B cell (primary cell): Measurements from ENCODE around the gene RFXAP. TPM values are rescaled to one million over a fixed set of nuclear protein-coding genes. Genes with fewer than 3 reads are reported as not detected.

ENCODE experiments used
- ATAC-seq: fragments of 200-7000 bp; cut with Tn5 transposase; one replicate; pipeline ENCODE4 v1.10.0; 2021; ENCODE audit warnings: low read depth, mild to moderate bottlenecking, moderate number of reproducible peaks, moderate library complexity
- CTCF ChIA-PET: fragments of 350-600 bp; sonication (Branson Sonifier 250); formaldehyde crosslinking; loops from one replicate; lab custom pipeline; 2021; ENCODE audit warnings: antibody characterized with exemption, inconsistent platforms; lab: Charles Lee
- POLR2A ChIA-PET: fragments of 350-600 bp; sonication (Branson Sonifier 250); formaldehyde crosslinking; loops from one replicate; lab custom pipeline; 2021; ENCODE audit warnings: antibody characterized with exemption; lab: Charles Lee
- DNase-seq: peaks from one replicate; pipeline ENCODE4 v3.0.0; 2013
- H2AFZ ChIP-seq: 2 replicates; pipeline ENCODE4 v1.6.1; 2012; ENCODE audit warnings: mild to moderate bottlenecking, low read depth, low read length; ENCODE audit not compliant: insufficient read depth, poor library complexity, severe bottlenecking
- H3K27ac ChIP-seq, 2 donors: 1 replicate in 1 of 2; 2 replicates in 1 of 2; pipeline ENCODE4 v1.5.1; 2012 to 2013; ENCODE audit warnings: low read length in 2 of 2, mild to moderate bottlenecking in 2 of 2, moderate library complexity in 1 of 2
- H3K27me3 ChIP-seq, 4 experiments: fragments of 200-600 bp in 1 of 4; sonication (generic) in 1 of 4; replicated peaks in 1 of 4; 1 replicate in 2 of 4; 2 replicates in 2 of 4; pipeline versions ENCODE4 v1.6.1 to v1.7.0; 2013 to 2016; ENCODE audit warnings: low read length in 3 of 4, mild to moderate bottlenecking in 2 of 4, mixed read lengths in 1 of 4, moderate library complexity in 1 of 4; ENCODE audit not compliant: insufficient read depth in 4 of 4, control insufficient read depth in 3 of 4; ENCODE audit errors: control extremely low read depth in 1 of 4
- H3K36me3 ChIP-seq, 2 experiments: replicated peaks in 1 of 2; 1 replicate in 1 of 2; 2 replicates in 1 of 2; pipeline versions ENCODE4 v1.6.1 to v1.7.1; 2013; ENCODE audit warnings: low read length in 1 of 2; ENCODE audit not compliant: insufficient read depth in 2 of 2, control insufficient read depth in 1 of 2; ENCODE audit errors: control extremely low read depth in 1 of 2, extremely low read depth in 1 of 2
- H3K4me1 ChIP-seq, 2 donors: fragments of 200-600 bp in 1 of 2; sonication (generic) in 1 of 2; 1 replicate in 1 of 2; 2 replicates in 1 of 2; pipeline versions ENCODE4 v1.5.1 to v1.6.1; 2013 to 2017; ENCODE audit warnings: low read length in 2 of 2; ENCODE audit not compliant: control insufficient read depth in 2 of 2, insufficient read depth in 2 of 2
- H3K4me2 ChIP-seq: replicated peaks from 2 replicates; pipeline ENCODE3; 2012; ENCODE audit warnings: mild to moderate bottlenecking, low read depth, low read length; ENCODE audit not compliant: poor library complexity, severe bottlenecking
- H3K4me3 ChIP-seq, 5 experiments: fragments of 200-600 bp in 1 of 5; sonication (generic) in 1 of 5; 1 replicate in 3 of 5; 2 replicates in 2 of 5; pipeline versions ENCODE4 v1.5.1 to v1.7.0; 2011 to 2016; ENCODE audit warnings: low read length in 4 of 5, mild to moderate bottlenecking in 4 of 5, low read depth in 2 of 5, control low read depth in 1 of 5, moderate library complexity in 1 of 5; ENCODE audit not compliant: insufficient read depth in 1 of 5; ENCODE audit errors: control extremely low read depth in 1 of 5, extremely low read depth in 1 of 5
- H3K79me2 ChIP-seq: fragments of 200-600 bp; sonication (generic); one replicate; pipeline ENCODE4 v1.6.0; 2016; ENCODE audit warnings: low read length; ENCODE audit not compliant: control insufficient read depth, insufficient read depth
- H3K9ac ChIP-seq: fragments of 200-600 bp; sonication (generic); 2 replicates; pipeline ENCODE4 v1.6.1; 2017; ENCODE audit warnings: mild to moderate bottlenecking, low read length, moderate library complexity
- H3K9me3 ChIP-seq, 3 donors: one replicate each; pipeline versions ENCODE4 v1.6.1 to v1.7.1; 2013; ENCODE audit warnings: low read length in 2 of 3; ENCODE audit not compliant: control insufficient read depth in 2 of 3, insufficient read depth in 1 of 3; ENCODE audit errors: control extremely low read depth in 1 of 3
- H4K20me1 ChIP-seq: 2 replicates; pipeline ENCODE4 v1.6.0; 2012; ENCODE audit warnings: mild to moderate bottlenecking, low read length; ENCODE audit not compliant: insufficient read depth, control insufficient read depth, poor library complexity, severe bottlenecking
- H3K27ac Mint-ChIP-seq: one replicate; pipeline ENCODE4 v1.8.0; 2021; ENCODE audit warnings: mixed read lengths
- H3K27me3 Mint-ChIP-seq: one replicate; pipeline ENCODE4 v1.8.0; 2021; ENCODE audit warnings: mixed read lengths
- H3K4me1 Mint-ChIP-seq: one replicate; pipeline ENCODE4 v1.8.0; 2021; ENCODE audit warnings: mixed read lengths
- H3K4me3 Mint-ChIP-seq: one replicate; pipeline ENCODE4 v1.8.0; 2021; ENCODE audit warnings: mixed read lengths
- H3K9me3 Mint-ChIP-seq: one replicate; pipeline ENCODE4 v1.8.0; 2022; ENCODE audit warnings: mixed read lengths; ENCODE audit not compliant: insufficient read depth
- CTCF ChIP-seq: fragments of 200-600 bp; IDR thresholded peaks from one replicate; pipeline ENCODE4 v1.8.0; 2022; ENCODE audit warnings: antibody characterized with exemption, mild to moderate bottlenecking
- EZH2 ChIP-seq: IDR thresholded peaks from 2 replicates; pipeline ENCODE4 v1.6.1; 2012; ENCODE audit warnings: borderline replicate concordance, low read depth, mild to moderate bottlenecking, moderate library complexity, low read length; ENCODE audit not compliant: insufficient read depth, poor library complexity, severe bottlenecking
- WGBS: methylation state at CpG from one replicate; pipeline ENCODE4 v1.1.5; 2013; ENCODE audit warnings: missing lambda C conversion rate; ENCODE audit not compliant: insufficient coverage; 5-methylcytosine and 5-hydroxymethylcytosine counted together
- intact Hi-C: fragments of 100-400 bp; cut with micrococcal nuclease; formaldehyde crosslinking; loops from one replicate; pipeline ENCODE4 v1.10.0; 2022
- polyA plus RNA-seq: library from polyadenylated mRNA; depleted of rRNA; stranded (reverse); fragments of >200 nt; gene quantifications from 2 replicates; pipeline ENCODE4 v1.2.3, GENCODE V29; 2012
- total RNA-seq, 2 donors: library from RNA; stranded (reverse); fragments of 120-200 nt in 1 of 2; gene quantifications; 1 replicate in 1 of 2; 2 replicates in 1 of 2; pipeline versions ENCODE4 v1.2.3 to v1.2.4, GENCODE V29; 2013 to 2022

The RFXAP gene
- total and polyA plus RNA-seq, 2 donors (not counting 1 experiment from before 2014, with no cell fraction given): 6.6 to 13.5 TPM

- no peak overlapping the region for H3K4me2 ChIP-seq
- no peaks in the 10 kb centered on the region for H3K9me3 Mint-ChIP-seq
- H2AFZ ChIP-seq: no peak overlapping the region
- H3K4me3 ChIP-seq: no peak overlapping the region
- no peaks in the 10 kb centered on the region for H3K4me1 ChIP-seq
- no peak overlapping the region for H3K4me3 Mint-ChIP-seq
- H3K9ac ChIP-seq: no peak overlapping the region
- ChIA-PET CTCF (no interaction called here), POLR2A (no interaction called here)
- no CpG with 5 or more reads among the region's 4 CpGs for whole genome bisulfite sequencing
- intact Hi-C loops: no loop called here
- no peak for TF ChIP-seq EZH2
- TF ChIP-seq CTCF: no peak
- H3K9me3 ChIP-seq: no peaks in the 10 kb centered on the region
- H3K79me2 ChIP-seq: no peaks in the 10 kb centered on the region
- no peaks in the 10 kb centered on the region for H3K4me1 Mint-ChIP-seq
- DNase-seq (no peak), ATAC-seq (no peak)
- H3K27ac ChIP-seq: no peak overlapping the region
- H3K27me3 Mint-ChIP-seq: peaks cover 20% of the 10 kb centered on the region
- no peak overlapping the region for H3K27ac Mint-ChIP-seq
- H3K27me3 ChIP-seq: peaks cover 0 to 6% (median 0%) of the 10 kb centered on the region in 4 experiments
- no peaks in the 10 kb centered on the region for H3K36me3 ChIP-seq
- no peaks in the 10 kb centered on the region for H4K20me1 ChIP-seq
Observed at GRCh38 chr13:36875431-36875830, 56.4 kb downstream of the RFXAP start.

DNA sequence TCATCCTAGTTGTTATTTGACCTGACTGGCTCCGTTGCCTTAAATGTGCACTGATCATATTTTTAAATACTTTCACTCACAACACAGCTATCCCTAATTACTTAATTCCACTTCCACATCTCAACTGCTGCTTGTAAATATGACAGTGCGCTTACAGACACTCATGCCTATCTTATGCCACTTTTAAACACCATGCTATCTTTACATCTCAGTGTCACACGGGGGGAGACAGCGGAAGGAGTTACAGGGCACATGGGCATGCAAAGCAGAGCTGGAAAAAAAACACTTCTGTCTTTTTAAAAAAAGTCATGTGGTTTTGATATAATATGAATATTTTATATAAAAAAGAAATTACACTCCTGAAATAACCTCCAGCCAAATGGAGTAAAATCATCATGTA, 56.9 kb downstream of the RFXAP start:
- Mint-ChIP-seq H3K4me3 (no peak overlapping the region), H3K27me3 (peaks cover 19% of the 10 kb centered on the region), H3K27ac (no peak overlapping the region), H3K4me1 (no peaks in the 10 kb centered on the region), H3K9me3 (no peaks in the 10 kb centered on the region)
- 87% methylated on average over 2 of the region's 4 CpGs for WGBS
- Histone ChIP-seq H3K79me2 (no peaks in the 10 kb centered on the region), H3K9me3 (no peaks in the 10 kb centered on the region), H4K20me1 (no peaks in the 10 kb centered on the region), H3K4me3 (no peak overlapping the region), H2AFZ (no peak overlapping the region), H3K9ac (no peak overlapping the region), H3K4me1 (no peaks in the 10 kb centered on the region), H3K36me3 (no peaks in the 10 kb centered on the region), H3K27me3 (peaks cover 0 to 2% (median 0%) of the 10 kb centered on the region in 4 experiments), H3K4me2 (no peak overlapping the region), H3K27ac (no peak overlapping the region)
- no peak for TF ChIP-seq CTCF
- ATAC-seq: no peak
- CTCF ChIA-PET: no interaction called here
- POLR2A ChIA-PET: no interaction called here
- intact Hi-C loops: no loop called here
- DNase-seq: no peak

Other genes starting within 250 kb of the RFXAP start
- not detected in 2 replicates for gene SERTM1, start 145.2 kb upstream of the RFXAP start, total RNA-seq
- gene SERTM1, start 145.2 kb upstream of the RFXAP start, polyA plus RNA-seq: not detected in 2 replicates
- gene SMAD9, start 101.0 kb downstream of the RFXAP start, total RNA-seq: not detected in 2 replicates
- gene SMAD9, start 101.0 kb downstream of the RFXAP start, polyA plus RNA-seq: not detected in 2 replicates
- gene ALG5, start 180.1 kb downstream of the RFXAP start, total RNA-seq: 16.4 and 21.0 TPM in 2 replicates
- 15.2 and 19.1 TPM in 2 replicates for gene ALG5, start 180.1 kb downstream of the RFXAP start, polyA plus RNA-seq
- gene EXOSC8, start 181.6 kb downstream of the RFXAP start, total RNA-seq: 58.2 and 62.1 TPM in 2 replicates
- gene EXOSC8, start 181.6 kb downstream of the RFXAP start, polyA plus RNA-seq: 44.5 and 57.1 TPM in 2 replicates
- 85.5 and 93.7 TPM in 2 replicates for gene SUPT20H, start 240.5 kb downstream of the RFXAP start, total RNA-seq
- gene SUPT20H, start 240.5 kb downstream of the RFXAP start, polyA plus RNA-seq: 35.5 and 43.8 TPM in 2 replicates